Fibroblast of skin of abdomen (primary cell): ENCODE measurements around the gene HSPA6.
"Not testable (repeated sequence)": the region's sequence is repeated elsewhere in the genome, so short reads cannot be mapped to it uniquely, and the experiment has no call there.

Source experiments
- DNase-seq: peaks from one replicate; pipeline ENCODE4 v3.0.0-alpha.2; 2013

Gene HSPA6

DNA sequence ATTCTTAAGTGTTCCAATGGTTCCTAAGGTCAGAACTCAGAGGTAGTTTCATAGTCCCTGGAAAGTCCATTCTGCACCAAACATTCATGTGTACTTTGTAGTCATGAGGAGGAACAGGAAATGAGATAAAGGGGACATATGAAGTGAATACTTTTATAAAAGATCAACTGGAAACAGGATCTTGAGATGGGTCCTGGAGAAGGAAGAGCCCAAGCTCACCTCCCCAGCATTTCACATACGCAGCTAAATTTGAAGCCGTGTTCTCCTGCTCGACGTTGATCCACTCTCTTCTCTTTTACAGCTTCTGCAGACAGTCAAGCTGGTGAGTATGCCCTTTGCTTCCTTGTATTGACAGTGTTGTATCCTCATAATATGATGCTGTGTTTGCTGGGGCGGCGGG is 18.7 kb upstream of the HSPA6 start:
- no peak for DNase-seq

DNA sequence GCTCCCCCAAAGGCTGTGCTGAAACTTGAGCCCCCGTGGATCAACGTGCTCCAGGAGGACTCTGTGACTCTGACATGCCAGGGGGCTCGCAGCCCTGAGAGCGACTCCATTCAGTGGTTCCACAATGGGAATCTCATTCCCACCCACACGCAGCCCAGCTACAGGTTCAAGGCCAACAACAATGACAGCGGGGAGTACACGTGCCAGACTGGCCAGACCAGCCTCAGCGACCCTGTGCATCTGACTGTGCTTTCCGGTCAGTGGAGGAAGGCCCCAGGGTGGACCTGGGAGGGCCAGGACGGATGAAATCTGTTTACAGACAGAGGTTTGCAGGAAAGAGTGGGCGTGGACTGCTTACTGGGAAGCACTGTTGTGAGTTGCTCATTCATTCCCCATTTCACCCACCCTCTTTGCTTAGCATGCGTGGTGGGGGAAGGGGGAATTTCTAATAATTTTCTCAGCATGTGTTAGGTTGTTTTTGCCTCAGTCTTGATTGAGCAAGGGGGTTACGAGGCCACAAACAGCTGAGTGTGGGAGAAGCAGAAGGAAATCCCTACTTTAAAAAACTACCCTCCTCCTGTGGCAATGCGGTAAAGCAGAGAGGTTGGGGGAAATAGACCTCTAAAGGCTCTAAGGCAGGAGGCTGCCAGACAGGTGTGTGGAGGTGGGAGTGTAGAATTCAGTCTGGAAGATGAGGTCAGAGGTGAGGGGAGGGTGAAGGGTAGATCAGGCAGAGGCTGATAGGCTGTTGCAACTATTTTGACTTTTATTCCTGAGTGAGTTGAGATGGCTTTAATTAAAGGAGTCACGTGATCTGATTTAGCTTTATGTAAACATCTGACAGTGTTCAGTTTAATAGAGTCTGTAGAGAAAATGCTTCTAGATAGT is 17.8 kb upstream of the HSPA6 start:
- no peak for DNase-seq

DNA sequence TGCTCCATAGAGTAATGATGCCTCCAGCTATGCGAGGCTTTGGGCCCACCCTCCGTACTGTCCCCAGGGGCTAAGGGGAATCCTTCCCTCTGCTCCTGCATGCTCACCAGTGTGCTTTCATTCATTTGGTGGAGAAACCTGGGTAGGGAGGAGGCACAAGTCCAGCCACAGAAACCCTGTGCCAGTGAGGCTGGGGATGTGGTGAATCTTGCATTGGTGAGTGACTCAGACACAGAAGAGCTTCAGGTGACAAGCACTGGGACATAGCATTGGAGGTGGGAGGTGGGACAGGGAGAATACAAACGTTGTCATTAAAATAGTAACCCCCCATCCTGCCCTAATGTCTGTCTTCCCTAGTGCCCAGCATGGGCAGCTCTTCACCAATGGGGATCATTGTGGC is 13.9 kb upstream of the HSPA6 start:
- no peak for DNase-seq

DNA sequence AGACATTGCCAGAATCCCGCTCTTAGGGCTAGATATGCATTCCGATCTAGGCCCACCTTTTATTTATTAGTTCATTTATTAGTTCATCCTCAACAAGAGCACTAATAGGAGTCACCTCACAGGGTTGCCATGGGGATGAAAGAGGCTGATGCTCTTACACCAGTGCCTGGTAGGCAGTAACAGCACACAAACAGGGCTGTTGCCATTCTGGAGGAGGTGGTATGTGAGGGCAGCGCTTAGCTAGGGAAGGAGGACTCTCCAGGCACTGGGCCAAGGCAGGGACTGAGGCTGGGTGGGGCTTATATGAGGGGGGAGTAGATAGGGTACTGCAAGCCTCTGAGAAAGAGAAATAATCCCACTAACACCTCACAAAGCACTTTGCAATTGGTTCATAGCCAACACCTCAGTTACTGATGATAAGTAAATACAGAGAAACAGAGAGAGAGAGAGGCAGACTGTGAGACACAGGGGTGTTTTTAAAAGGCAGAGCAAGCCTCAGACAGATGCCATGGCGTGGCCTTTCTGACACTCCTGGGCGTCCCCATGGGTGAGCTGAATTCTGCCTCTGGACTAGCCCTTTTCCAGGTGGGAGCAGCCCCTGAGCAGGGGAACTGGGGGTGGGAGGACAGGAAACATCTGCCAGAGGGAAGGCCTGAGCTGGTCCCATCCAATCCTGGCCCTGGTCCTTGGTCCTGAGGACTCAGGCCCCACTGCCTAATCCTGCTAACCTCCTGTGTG is 13.2 kb upstream of the HSPA6 start:
- no peak for DNase-seq

DNA sequence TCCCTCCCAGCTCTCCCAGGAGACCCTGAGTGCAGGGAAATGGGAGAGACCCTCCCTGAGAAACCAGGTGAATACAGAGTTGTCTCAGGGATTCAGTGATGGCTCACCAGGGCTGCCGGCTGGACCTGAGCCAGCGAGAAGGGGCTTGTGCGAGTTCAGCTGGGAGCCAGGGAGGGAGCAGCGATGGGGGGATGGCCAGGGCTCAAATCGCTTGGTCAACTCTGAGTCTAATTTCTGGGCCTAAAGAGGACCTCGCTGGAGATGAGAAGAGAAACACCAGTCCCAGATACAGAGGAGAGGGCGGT is 12.6 kb upstream of the HSPA6 start:
- no peak for DNase-seq

DNA sequence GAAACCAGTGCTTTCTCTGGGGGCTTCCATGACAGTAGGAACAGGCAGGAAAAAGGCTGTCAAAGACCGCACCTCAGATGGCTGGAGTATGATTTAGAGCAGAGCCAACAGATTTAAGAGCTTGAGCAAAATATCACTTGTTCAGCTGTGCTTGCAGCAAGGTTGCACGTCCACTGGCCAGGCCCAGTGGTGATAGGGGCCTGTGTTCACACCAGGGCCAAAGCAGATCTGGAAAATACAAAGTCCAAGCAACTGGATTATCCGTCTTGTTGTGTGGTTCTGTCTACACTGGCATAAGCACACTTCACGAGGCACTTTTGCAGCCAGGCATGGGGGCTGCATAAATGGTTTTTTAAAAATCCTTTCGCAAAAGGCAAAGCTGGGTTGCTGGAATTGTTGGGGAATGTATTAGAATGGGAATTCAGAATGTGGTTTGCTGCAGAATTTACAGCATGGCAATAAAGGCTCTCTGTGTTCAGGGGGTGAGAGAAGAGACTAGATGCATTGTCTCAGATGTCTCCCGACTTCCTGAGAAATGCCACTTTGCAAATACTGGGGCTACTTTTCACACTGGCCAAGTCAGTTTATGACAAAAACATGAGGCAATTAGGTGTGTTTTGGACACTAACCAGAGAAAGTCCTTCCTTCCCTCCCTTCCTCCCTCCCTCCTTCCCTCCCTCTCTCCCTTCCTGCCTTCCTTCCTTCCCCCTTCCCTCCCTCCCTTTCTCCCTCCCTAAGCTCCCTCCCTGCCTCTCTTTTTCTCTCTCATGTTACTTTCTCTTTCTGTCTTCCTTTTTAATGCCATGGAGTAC is 11.5 kb upstream of the HSPA6 start:
- DNase-seq: not testable (repeated sequence)

DNA sequence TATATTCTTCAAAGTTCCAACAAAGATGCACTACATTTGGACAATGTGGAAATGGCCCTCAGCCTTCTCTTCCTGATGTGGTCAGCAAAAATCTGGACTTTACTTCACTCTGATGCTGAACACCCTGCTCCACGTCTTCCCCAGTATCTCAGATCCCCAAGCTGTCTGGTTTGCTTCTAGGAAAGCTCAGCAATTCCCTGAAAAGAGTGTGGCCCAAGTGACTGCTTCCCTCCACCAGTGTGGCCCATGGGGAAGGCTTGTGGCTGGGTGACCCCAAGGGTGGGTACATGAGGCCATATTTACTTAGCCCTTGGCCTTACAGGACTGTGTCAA is 10.9 kb upstream of the HSPA6 start:
- not testable (repeated sequence) for DNase-seq

DNA sequence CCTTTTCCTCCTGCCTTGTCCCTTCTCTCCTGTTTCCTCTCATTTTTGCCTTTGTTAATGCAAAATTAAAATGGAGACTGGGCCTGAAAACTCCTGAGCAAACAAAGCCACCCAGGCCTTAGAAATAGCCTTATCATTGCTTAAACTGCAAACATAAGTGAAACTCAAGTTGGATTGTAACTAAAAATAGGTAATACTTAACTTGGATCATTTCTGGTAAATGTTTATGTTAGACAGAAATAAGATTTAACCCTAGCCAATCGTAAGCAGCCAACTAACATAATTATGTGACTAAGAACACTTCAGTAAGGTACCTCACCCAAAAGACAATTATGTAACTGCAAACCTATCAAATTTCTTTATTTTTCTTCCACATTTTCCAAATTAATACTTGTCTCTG is 10.4 kb upstream of the HSPA6 start:
- not testable (repeated sequence) for DNase-seq

DNA sequence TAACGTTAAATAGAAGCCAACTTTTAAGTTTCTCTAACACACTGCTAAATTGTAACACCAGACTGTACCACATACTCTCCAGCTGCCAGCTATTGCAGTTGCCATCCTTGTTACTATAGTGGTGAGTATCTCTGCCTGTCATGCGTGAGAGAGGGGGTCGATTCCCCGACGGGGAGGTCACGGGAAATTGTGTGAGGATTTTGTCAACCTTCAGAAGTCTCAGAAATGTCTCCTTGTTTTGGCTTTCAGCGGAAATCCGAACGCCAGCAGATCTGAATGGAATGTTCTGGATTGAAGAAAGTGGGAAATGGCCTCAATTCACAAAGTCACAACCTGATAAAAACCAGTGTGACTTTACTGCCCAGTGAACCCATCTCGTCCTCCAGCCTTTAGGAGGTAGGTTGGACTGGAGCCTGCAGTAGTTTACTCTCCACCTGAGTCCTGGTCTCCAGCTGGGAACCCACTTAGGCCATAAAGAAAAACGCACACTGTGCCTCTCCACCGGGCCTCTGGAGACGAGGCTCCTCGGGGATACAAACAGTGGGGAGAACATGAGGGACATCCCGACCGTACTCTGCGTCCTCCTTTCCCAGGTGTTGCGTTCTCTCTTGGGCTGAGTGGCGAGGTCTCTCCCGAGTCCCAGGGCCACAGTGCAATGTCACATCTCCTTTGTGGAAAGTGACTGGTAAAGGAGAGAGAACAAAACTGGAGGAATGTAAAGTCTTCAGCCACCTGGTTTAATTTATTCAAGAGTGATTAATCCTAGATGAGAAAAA is 1.1 kb upstream of the HSPA6 start:
- DNase-seq: not testable (repeated sequence)

DNA sequence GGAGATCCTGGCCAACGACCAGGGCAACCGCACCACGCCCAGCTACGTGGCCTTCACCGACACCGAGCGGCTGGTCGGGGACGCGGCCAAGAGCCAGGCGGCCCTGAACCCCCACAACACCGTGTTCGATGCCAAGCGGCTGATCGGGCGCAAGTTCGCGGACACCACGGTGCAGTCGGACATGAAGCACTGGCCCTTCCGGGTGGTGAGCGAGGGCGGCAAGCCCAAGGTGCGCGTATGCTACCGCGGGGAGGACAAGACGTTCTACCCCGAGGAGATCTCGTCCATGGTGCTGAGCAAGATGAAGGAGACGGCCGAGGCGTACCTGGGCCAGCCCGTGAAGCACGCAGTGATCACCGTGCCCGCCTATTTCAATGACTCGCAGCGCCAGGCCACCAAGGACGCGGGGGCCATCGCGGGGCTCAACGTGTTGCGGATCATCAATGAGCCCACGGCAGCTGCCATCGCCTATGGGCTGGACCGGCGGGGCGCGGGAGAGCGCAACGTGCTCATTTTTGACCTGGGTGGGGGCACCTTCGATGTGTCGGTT is 477 bp downstream of the HSPA6 start:
- DNase-seq: not testable (repeated sequence)

DNA sequence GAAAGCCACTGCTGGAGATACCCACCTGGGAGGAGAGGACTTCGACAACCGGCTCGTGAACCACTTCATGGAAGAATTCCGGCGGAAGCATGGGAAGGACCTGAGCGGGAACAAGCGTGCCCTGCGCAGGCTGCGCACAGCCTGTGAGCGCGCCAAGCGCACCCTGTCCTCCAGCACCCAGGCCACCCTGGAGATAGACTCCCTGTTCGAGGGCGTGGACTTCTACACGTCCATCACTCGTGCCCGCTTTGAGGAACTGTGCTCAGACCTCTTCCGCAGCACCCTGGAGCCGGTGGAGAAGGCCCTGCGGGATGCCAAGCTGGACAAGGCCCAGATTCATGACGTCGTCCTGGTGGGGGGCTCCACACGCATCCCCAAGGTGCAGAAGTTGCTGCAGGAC is 981 bp downstream of the HSPA6 start:
- not testable (repeated sequence) for DNase-seq

DNA sequence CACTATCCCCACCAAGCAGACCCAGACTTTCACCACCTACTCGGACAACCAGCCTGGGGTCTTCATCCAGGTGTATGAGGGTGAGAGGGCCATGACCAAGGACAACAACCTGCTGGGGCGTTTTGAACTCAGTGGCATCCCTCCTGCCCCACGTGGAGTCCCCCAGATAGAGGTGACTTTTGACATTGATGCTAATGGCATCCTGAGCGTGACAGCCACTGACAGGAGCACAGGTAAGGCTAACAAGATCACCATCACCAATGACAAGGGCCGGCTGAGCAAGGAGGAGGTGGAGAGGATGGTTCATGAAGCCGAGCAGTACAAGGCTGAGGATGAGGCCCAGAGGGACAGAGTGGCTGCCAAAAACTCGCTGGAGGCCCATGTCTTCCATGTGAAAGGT is 1.6 kb downstream of the HSPA6 start:
- not testable (repeated sequence) for DNase-seq

DNA sequence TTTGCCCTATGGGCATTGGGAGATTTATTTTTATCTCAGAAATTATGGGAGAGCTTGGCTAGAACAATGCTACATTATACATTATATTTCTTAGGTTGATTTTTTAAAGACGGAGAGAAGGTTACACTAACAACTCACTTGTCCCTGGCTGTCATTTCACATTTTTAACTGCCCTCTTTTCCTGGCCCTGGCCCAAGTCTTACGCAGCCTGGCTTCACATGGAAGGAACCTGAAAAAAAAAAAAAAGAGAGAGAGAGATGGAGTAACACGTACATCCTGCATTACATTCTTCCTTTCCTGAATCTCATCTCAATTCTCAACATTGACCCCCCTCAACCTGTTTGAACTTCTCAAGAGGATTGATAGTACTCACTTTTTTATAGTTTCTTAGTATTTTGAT is 4.2 kb downstream of the HSPA6 start:
- DNase-seq: not testable (repeated sequence)

DNA sequence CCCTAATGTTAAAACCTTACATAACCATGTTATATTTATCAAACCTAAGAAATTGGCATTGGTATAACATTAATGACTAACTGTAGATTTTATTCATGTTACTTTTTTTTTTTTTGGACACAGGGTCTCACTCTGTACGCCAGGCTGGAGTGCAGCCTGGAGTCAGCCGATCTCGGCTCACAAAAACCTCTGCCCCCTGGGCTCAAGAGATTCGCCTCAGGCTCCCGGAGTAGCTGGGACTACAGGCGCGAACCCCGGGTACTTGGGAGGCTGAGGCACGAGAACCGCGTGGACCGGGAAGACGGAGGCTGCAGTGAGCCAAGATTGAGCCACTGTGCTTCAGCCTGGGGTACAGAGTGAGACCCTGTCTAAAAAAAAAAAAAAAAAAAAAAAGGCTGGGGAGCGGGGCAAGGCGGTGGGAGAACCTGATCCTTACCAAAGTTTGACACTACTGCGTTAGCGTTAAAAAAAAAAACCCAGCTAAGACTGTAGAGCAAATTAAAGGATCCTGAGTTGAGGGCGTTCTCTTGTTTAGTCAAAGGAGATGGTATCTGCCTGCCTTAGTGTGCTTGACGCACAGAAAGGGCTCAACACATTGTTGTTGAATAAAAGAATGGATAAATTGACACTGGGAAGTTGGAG is 5.2 kb downstream of the HSPA6 start:
- not testable (repeated sequence) for DNase-seq

DNA sequence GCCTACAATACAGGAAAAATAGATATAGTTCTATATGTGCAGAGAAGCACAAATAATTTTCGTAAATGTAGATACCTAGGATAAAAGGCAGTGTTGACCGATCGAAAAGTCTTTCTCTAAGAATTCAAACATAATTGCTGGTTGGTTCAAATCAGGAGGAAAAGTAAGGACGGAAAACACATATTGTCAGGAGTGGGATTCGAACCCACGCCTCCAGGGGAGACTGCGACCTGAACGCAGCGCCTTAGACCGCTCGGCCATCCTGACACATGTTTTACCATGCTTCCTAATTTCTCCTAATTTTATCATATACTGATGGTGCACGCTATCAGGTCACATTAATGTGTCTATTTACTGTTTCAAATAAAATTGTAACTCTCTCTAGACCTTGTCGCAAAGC is 5.8 kb downstream of the HSPA6 start:
- peak; percentile 74 for DNase-seq

DNA sequence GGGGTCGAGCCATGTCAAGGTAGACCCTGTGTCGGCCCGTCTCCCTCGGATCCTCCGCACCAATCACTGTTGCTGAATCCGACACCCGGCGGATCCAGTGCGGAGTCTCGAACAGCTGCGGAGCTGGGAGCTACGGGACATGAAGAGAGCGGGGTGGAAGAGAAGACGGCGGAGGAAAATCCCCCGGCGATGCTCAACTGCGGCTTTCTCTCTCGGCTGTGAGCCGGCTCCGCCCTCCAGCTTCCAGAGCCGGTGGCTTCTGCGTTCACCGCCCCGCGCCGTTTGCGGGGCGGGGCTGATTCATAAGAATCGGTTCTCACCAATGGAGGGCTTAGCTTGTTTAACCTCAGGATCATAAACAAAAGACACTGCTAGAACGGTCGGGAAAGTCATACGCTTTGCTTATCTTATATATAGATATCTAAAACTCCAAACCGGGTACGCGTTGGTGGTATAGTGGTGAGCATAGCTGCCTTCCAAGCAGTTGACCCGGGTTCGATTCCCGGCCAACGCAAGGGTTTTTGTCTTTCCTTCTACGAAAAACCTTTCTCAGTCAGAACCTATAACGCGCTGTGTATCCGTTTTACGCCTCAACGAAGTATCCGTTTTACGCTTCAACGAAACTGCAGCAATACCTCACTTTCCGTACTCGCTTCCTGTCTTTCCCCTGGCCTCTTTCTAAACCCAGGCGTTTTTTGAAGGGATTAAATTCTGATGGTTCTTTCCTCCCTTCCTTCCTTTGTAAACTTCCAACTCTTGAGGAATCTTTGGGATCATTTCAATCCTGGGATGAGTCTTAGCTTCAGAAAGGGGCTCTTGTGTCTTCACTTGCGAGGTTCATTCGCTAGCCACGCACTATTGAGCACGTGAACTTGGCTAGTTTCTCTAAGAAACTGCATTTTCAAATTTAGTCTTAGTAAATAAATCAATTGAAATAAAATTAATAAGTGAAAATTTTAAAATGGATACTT is 6.6 kb downstream of the HSPA6 start:
- peak; percentile 93 for DNase-seq

DNA sequence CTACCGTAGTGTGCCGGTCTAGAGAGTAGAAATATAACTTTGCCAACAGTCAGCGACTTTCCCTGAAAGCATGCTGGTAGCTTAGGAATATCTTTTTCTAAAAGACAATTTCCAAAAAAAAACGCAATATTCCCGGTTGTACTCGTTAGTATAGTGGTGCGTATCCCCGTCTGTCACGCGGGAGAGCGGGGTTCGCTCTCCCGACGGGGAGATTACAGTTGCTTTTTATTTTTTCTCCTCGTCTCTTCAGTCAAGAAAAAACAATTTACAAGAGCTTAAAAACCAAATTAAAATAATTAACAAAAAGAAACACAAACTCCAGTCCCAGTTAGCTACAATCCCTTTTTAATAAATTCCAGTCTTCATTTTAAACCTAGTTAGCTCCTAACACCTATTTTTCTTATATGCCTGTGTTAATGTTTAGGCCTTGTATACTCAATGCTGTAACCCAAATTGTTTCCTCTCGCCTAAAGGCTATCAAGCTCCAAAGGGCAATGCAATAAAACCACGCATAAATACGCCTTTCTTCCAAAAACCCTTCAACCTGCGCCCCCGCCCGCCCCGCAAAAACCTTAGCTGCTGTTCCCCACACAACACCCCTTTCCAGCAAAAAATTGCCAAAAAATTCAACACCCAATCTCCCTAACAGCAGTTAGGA is 7.8 kb downstream of the HSPA6 start:
- DNase-seq: no peak

DNA sequence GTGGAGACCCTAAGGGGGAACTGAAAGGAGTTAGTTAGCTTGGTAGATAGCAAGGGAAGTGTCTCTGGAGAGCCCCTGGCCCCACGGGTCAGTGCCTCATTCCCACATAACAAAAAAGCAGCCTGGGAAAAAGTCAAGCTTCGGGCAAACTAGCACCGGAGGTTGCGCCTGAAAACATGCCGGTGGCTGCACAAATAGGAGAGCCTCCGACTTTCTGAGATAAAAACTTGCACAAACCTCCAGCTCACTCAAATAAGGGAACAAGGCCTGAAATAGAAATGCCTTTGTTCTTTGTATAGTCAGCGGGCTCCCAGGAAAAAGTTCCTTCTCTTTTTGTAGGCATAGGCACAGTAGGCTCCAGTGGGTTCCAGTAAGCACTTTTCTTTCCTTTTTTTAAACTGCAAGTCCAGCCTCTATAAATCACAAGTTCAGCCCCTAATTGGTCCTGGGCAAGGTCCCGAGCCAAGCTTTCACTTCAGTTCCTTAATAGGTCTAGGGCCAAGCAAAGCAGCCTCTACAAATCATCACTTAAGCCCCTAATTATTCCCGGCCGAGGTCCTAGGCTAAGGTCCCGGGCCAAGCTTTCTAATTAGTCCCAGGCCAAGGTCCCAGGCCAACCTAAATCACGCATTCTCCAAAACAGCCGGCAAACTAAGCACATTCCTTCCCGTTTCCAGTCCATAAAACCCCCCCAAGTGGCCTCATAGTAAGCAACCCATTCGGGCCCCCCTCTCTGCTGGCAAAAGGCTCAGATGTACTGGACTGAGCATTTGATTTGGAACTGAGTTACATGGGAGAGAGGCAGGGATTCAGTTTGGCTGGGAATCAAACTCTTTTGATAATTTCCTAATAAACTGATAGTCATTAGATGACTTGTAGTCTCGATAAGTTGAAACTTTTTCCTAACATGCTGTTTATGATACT is 8.6 kb downstream of the HSPA6 start:
- DNase-seq: not testable (repeated sequence)
